Right ventricle myocardium inferior (tissue), 1 donor: ENCODE measurements around the gene SLC39A1. TPM values are rescaled to one million over a fixed set of nuclear protein-coding genes. Genes with fewer than 3 reads are reported as not detected.
"Not testable (repeated sequence)": the region's sequence is repeated elsewhere in the genome, so short reads cannot be mapped to it uniquely, and the experiment has no call there.

Source experiments
- ATAC-seq: fragments of 200-7000 bp; cut with Tn5 transposase; one replicate; pipeline ENCODE4 v1.9.1; 2020; ENCODE audit warnings: mild to moderate bottlenecking, moderate library complexity
- DNase-seq: peaks from one replicate; pipeline ENCODE4 v3.0.0; 2021; ENCODE audit errors: missing footprints
- intact Hi-C: fragments of 100-400 bp; cut with DNase I; formaldehyde crosslinking; loops from one replicate; pipeline ENCODE4 v1.11.0; 2022
- microRNA-seq: library from miRNA; unstranded; fragments of <30 nt; microRNA quantifications from one replicate; pipeline ENCODE4 v1.2.0, GENCODE V29; 2020
- total RNA-seq: library from RNA; stranded (reverse); fragmentation: NEBNext Ultra II Directional; extraction: Animal tissue kit (Norgen Biotek cat#: 25700); gene quantifications from one replicate; pipeline ENCODE4 v1.2.1, GENCODE V29; 2021
- donor health status: DM: no; HTN: yes; CAD: no; lungs with severe emphysema.

SLC39A1 gene
- total RNA-seq, 1 donor from 2014 or later = 48.9 TPM

GRCh38 chr1:153921080-153921802 lies 42.1 kb downstream of the SLC39A1 start:
- intact Hi-C loops = no loop called here
- no peak for ATAC-seq
- DNase-seq = no peak

DNA sequence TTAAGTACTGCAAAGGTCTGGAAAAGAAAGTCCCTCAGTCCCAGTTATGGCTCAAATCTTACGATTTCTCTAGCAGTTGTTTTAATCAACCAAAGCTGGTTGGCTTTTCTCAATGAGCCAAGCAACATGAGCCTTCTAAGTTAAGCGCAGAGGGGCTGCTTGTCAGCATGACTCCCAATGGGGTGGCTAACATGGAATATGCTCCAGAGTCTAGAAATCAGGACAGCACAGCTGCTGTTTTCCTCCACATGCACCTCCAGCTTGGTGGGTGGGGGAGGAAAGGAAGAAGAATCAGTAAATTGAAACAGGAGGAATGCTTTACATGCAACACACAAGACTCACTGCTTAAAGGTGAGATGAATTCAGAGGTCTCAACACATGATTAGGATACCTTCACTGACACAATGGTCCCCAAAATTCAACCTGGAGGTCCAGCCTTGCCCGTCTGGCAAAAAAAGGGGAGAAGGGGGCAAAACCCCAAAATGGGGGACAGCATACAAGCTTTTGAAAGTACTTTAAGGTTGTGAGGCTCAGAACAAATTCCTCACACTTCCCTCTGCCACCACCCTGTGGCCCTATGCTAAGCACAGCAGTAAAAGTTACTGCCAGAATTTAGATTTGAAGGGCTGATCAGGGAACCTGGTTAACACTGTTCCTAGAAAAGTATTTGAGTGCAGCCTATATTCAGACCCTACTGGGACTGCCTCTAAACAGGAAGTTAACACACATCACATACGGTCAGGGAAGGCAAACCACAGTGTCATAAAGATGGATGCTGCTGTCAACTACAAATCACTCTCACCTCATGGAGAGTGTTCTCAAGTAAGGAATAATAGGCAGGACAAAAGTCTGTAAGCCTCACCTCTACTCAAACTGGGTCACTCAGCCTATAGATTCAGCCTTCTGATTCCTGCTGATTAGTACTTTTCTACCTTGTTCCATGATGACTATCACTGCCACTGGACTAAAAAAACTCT lies 43.2 kb downstream of the SLC39A1 start:
- DNase-seq (no peak), ATAC-seq (no peak)
- intact Hi-C loops = no loop called here

DNA sequence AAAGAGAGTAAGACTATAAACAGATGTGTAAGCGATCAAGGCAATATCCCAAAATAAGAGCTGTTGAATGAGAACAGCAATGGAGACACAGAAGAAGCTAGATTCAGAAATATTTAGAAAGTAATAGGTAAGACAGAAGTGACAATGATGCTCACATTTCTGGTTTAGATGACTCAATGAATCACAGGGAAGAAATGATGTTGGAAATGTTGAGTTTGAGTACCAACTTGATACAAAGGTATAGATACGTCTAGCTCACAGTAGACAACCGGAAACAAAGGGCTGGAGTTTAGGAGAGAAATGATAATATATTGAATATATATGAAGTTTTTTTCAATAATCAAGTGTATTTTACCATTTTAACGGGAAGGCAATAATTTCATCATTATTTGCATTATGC lies 47.0 kb downstream of the SLC39A1 start:
- intact Hi-C loops = no loop called here
- ATAC-seq = no peak
- no peak for DNase-seq

- no peak for DNase-seq
- intact Hi-C loops = no loop called here
- ATAC-seq = no peak
Measured at GRCh38 chr1:153912349-153912748, 51.0 kb downstream of the SLC39A1 start.

GRCh38 chr1:153910560-153910959 lies 52.8 kb downstream of the SLC39A1 start:
- DNase-seq, ATAC-seq, intact Hi-C loops: not testable (repeated sequence)

Small RNAs within 50 kb of the gene (microRNA-seq; reads per million reads assigned to microRNA genes)
- not detected for gene MIR6737

Other genes with a start within 250 kb of the SLC39A1 start
- gene INTS3, start 235.5 kb downstream of the SLC39A1 start, total RNA-seq = 33.0 TPM
- gene SLC27A3, start 188.1 kb downstream of the SLC39A1 start, total RNA-seq = 13.5 TPM
- 35.3 TPM for gene GATAD2B, start 40.6 kb downstream of the SLC39A1 start, total RNA-seq
- gene DENND4B, start 16.8 kb downstream of the SLC39A1 start, total RNA-seq = 51.6 TPM
- gene CRTC2, start 4.9 kb downstream of the SLC39A1 start, total RNA-seq = 19.3 TPM
- 4.9 TPM for gene CREB3L4, start 4.4 kb upstream of the SLC39A1 start, total RNA-seq
- 76.8 TPM for gene JTB, start 14.1 kb upstream of the SLC39A1 start, total RNA-seq
- 61.4 TPM for gene RAB13, start 22.8 kb upstream of the SLC39A1 start, total RNA-seq
- 984 TPM for gene RPS27, start 27.2 kb upstream of the SLC39A1 start, total RNA-seq
- 0.30 TPM for gene NUP210L, start 191.5 kb upstream of the SLC39A1 start, total RNA-seq
- gene TPM3, start 228.6 kb upstream of the SLC39A1 start, total RNA-seq = 102 TPM
- not detected for gene CFAP141, start 242.8 kb upstream of the SLC39A1 start, total RNA-seq